ENCODE data around the gene KIAA1549.
"Not testable (repeated sequence)": the region's sequence is repeated elsewhere in the genome, so short reads cannot be mapped to it uniquely, and the experiment has no call there.

KIAA1549 gene

DNA sequence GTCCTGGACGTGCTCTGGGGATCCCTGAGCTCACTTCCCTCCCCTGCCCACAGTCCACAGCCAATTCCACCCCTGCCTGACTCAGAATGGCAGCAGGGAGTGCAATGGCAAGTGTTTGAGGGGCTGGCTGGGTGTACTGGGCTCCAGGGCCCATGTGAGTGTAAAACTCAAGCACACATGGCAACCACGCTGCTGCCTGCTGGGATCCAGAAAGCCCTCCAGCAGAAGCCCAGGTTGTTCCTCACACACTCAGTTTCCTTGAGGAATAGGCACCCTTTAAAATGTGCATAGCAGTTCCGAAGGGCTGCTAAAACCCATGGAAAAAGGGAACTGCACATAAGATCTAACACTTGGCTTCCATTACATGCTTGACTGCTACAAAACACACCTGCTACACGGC, 171.8 kb downstream of the KIAA1549 start:
- no peak for DNase-seq (ENCODE audit: low spot score)

DNA sequence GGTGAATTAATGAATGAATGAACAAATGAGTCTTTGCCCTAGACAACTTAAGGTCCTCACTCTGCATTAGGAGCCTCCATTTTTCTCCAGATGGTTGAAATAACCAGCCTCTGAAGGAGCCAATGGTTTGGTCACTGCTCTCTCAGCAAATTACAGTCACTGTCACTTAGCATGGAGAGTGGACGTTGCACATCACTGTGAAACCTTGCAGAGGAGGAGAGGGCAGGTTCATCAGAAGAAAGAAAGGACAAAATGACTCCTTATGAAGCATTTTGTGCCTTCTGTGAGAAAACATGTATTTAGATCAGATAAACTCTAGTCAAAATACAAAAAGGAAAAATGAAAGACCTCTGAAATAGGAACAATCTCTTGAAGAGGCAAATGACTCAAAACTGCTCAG, 176.6 kb downstream of the KIAA1549 start:
- DNase-seq (ENCODE audit: low spot score), result no peak

DNA sequence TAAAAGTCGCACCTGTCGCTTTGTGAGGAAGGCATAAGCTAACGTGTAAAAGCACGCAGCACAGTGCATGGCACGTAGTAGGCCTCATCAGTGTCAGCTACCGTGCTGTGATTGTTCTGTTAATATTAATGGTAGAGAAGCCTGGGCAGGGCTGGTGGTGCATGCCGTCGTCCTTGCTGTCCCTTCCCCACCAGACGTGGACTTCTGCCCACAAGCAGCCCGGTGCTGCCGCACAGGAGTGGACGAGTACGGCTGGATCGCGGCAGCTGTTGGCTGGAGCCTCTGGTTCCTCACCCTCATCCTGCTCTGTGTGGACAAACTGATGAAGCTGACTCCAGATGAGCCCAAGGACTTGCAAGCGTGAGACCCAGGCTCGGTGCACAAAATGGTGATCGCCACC, 178.5 kb downstream of the KIAA1549 start:
- no peak for DNase-seq (ENCODE audit: low spot score)

DNA sequence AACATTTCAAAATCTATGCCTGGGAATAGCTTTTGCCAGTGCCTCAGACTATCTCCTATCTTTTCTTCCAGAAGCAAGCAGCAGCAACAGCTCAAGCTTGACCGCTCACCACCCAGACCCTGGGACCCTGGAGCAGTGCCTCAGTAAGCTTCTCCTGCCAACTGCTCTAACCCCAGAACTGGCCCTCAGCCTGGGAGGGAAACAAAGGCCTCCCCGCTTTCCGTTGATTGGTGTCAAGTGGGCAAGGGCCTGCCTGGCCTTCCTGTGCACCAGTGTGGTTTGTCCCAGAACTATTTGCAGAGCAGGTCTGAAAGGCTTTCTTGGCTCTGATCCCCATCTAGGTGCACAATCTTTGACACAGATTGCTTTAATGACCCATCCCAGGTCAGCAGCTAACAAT, 179.9 kb downstream of the KIAA1549 start:
- no peak for DNase-seq (ENCODE audit: low spot score)

DNA sequence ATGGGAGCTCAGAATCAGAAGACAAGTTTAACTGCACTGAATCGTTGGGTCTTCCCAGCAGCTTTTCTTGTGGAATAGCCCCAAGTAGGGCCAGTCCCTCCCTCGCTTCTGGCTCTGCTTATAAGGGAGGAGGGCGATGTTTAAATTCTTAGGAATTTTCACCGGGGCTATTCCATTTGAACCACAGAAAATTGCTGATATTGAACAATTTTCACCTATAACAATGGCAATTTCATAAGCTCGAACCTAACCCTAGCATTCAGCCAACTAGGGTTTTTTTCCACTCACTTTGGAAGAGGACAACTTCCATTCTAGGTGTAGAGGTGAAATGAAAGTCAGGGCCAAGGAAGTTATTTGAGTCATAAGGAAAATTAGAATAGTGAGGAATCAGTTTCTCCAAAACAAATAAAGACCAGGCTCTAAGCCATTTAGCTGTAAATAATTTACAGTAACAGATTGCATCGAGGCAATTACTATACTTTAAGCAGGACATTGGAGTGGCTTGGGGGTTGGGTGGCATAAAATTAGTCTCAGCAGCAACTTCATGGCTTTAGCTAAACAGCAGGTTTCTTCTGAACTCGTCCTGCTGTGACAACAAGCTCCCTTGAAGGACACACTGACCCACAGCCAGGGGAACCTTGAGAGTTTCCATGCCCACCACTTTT, 181.7 kb downstream of the KIAA1549 start:
- DNase-seq (ENCODE audit: low spot score), result no peak

DNA sequence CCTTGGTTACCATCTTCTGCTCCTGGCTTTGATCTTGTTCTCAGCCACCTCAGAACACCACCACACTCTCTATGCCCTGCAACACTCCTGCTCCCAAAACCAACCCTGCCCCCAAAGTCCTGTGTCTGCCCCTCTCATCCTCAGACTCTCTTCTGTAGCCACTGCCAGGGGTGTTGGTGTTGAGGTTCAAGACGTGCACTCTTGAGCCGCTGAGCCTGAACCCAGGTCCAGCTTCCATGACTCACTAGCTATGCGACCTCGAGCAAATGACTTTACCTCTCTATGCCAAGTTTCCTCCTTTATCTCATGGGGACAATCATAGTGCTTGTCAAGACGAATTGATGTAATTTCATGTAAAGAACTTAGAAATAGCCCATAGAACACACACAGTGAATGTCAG, 182.4 kb downstream of the KIAA1549 start:
- DNase-seq (ENCODE audit: low spot score), result no peak

DNA sequence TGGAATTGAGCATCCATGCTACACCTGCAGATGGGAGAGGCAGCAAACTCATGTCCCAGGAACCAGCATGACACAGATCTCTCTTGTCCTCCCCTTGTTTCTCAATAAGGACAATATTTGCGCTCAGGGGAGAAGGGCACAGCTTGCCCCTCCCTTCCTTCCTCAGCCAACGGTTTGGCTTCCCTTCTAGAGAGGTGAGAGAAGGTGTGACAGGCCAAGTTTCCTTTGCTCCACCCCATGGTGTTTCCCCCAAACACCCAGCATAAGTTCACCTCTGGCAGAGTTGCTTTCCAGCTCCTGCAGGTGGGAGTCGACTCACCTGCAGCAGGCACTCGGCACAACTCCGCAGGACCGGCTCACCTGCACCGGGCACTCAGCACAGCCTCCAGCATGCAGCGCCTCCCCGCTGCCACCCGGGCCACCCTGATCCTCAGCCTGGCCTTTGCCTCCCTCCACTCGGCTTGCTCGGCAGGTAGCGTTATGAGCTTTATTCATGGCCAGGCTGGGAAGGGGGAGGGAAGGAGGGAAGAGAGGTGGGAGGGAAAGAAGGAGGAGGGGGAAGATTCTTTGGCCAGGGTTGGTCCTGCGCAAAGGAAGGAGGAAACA, 183.4 kb downstream of the KIAA1549 start, which contains the start of the genes ATP6V0A4 and TMEM213:
ATP6V0A4 (minus strand) TSS at position 482 of the 606 bp plus-strand sequence. CDS start 26,949 bp downstream, outside the sequence.
TMEM213 (plus strand) TSS at position 280 of the 606 bp plus-strand sequence; CDS start at position 391, 111 bp downstream.
- DNase-seq (ENCODE audit: low spot score), result no peak

DNA sequence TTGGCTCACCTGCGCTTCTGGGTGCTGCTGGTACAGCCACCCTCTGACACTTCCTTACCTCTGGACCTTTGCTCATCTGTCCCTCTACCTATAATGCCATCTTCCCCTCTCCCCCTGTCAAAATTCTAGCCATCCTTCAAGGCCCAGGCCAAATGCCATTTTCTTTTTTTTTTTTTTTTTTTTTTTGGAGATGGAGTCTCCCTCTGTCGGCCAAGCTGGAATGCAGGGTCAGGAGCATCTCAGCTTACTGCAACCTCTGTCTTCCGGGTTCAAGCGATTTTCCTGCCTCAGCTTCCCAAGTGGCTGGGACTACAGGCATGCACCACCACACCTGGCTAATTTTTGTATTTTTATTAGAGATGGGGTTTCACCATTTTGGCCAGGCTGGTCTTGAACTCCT, 184.1 kb downstream of the KIAA1549 start:
- not testable (repeated sequence) for DNase-seq (ENCODE audit: low spot score)

DNA sequence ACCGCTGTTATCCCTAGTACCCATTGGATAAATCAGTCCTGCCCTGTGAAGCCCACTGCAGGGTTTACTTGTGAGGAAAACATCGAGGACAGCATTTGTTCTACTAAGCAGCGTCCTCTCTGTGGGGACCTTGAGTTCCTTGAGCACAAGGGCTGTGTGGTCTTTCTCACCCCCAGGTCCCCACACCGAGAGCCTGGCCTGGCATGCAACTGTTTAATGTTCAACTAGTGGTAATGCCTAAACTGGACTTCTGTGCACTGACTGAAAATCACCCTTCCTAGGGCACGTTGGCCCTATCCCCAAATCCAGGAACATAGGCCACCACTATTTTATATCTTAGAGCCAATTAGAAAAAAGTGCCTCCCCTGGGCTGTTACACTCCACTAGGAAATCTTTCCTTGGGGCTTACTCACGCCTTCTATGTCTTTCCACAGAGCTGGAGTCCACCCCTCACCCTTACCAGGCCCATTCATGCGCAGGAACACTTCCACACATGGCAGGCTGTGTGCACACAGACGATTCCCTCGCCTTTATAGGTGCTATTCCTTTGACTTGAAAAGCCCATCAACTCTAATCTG, 185.1 kb downstream of the KIAA1549 start:
- no peak for DNase-seq (ENCODE audit: low spot score)

DNA sequence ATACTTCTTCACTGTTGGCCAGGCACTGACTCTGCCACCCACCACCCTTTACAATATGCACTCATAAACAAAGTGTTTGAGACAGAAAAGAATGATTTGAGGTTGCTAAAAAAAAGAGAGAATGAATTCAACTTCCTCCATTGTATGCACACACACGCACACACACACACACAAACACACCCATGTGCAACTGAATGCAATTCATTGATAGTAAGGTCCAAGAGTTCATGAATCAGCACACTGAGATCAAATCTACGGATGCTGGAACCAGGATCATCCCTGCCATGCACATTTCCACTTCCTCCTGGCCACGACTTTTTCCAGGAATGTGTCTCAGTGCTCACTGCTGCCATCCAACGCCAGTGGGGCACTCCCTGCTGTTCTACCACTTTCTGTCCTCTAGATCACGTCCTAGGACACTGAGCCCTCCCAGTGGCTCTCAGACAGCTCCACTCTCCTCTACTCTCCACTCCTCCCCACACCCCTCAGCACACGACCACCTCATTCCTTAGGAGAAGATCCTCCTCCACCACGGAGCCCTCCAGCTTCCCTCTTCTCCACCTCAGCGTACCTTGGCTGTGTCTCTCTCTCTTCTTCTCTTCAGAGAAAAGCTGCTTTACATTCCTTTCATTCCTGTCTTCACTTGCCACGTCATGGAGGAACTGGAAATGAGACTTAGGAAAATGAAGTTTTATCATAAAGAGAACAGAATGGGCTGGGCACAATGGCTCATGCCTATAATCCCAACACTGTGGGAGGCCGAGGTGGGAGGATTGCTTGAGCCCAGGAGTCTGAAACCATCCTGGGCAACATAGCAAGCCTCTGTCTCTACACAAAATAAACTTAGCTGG, 195.4 kb downstream of the KIAA1549 start:
- no peak for DNase-seq (ENCODE audit: low spot score)

DNA sequence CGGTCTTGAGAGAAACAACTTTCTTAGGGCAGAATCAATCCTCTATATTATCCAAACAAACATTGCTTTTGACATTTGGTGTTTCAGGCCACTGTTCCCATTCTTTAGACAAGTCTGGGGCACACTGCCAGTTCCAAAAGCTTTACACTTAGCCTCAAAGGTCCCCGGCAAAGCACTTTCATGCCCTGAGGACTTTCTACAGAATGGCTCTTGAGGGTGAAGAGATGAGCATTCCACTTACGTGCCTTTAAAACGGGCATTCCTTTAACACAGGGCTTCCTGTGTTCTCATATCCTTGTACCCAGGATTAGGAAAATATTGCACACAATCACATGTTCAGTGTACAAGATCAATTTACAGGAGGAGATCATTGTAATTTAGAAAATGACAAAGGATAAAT, 196.5 kb downstream of the KIAA1549 start:
- DNase-seq (ENCODE audit: low spot score), result no peak
